K562 (cell line): Measurements from ENCODE around the gene PKLR. TPM values are rescaled to one million over a fixed set of nuclear protein-coding genes. Genes with fewer than 3 reads are reported as not detected.

ENCODE experiments used
- ATAC-seq: fragments of 200-7000 bp; cut with Tn5 transposase; 3 replicates; pipeline ENCODE4 v1.9.1; 2020; ENCODE audit warnings: moderate library complexity
- BruUV-seq: library from RNA; stranded (reverse); fragments of 400-500 nt; replicated peaks from 2 replicates; lab custom pipeline; 2021; lab: Mats Ljungman, UMichigan
- CTCF ChIA-PET: fragments of 300-600 bp; formaldehyde crosslinking; extraction: SDS; loops from one replicate; lab custom pipeline; 2021; ENCODE audit warnings: low intra/inter-chr PET ratio; lab: Yijun Ruan, JAX
- POLR2A ChIA-PET: fragments of 300-600, 350-650 bp; sonication (Branson Sonifier 250); formaldehyde crosslinking; extraction: SDS; loops from one replicate; lab custom pipeline; 2021; ENCODE audit warnings: antibody characterized with exemption, inconsistent platforms; lab: Yijun Ruan, JAX
- DNase-seq, 4 experiments: peaks; one replicate each; pipeline versions ENCODE4 v3.0.0 to v3.0.0-alpha.2; 2011 to 2018; ENCODE audit warnings: low spot score in 3 of 4, mixed read lengths in 3 of 4; ENCODE audit errors: extremely low read depth in 1 of 4
- FAIRE-seq: peaks from 2 replicates; lab custom pipeline; 2011; peaks lifted over from hg19 to GRCh38; lab: Jason Lieb, UNC
- H2AFZ ChIP-seq: 2 replicates; pipeline ENCODE4 v1.6.0; 2011; ENCODE audit warnings: low read depth, low read length, control low read depth, inconsistent platforms
- H3K27ac ChIP-seq: fragments of 200-600 bp; 3 replicates; pipeline ENCODE4 v1.8.0; 2011; ENCODE audit warnings: low read depth, mild to moderate bottlenecking, control low read depth, inconsistent platforms, low read length, moderate library complexity, mixed read lengths; ENCODE audit errors: extremely low read depth
- H3K27me3 ChIP-seq, 2 experiments: fragments of 300-600 bp in 1 of 2; 2 replicates in 1 of 2; 3 replicates in 1 of 2; pipeline versions ENCODE4 v1.6.0 to v1.8.0; 2011; ENCODE audit warnings: inconsistent platforms in 2 of 2, low read length in 2 of 2, mild to moderate bottlenecking in 1 of 2, mixed read lengths in 1 of 2, moderate library complexity in 1 of 2; ENCODE audit not compliant: control insufficient read depth in 2 of 2, insufficient read depth in 2 of 2
- H3K36me3 ChIP-seq: fragments of 300-600 bp; 3 replicates; pipeline ENCODE4 v1.8.0; 2011; ENCODE audit warnings: mild to moderate bottlenecking, low read length, inconsistent platforms; ENCODE audit not compliant: control insufficient read depth, insufficient read depth
- H3K4me1 ChIP-seq, 2 experiments: fragments of 200-600 bp in 1 of 2; replicated peaks in 1 of 2; 2 replicates in 1 of 2; 3 replicates in 1 of 2; pipeline versions ENCODE4 v1.5.1 to v1.8.0; 2011; ENCODE audit warnings: inconsistent platforms in 2 of 2, low read length in 2 of 2, mild to moderate bottlenecking in 1 of 2, mixed read lengths in 1 of 2, moderate library complexity in 1 of 2; ENCODE audit not compliant: control insufficient read depth in 2 of 2, insufficient read depth in 2 of 2
- H3K4me2 ChIP-seq: 2 replicates; pipeline ENCODE4 v1.6.1; 2011; ENCODE audit warnings: low read length, control low read depth, inconsistent platforms, mixed read lengths; ENCODE audit not compliant: insufficient read depth
- H3K4me3 ChIP-seq: fragments of 200-600 bp; sonication (generic), shearing (Covaris generic); 2 replicates; pipeline ENCODE4 v1.5.1; 2016; ENCODE audit warnings: control low read depth, inconsistent platforms
- H3K79me2 ChIP-seq: fragments of 200-600 bp; 3 replicates; pipeline ENCODE4 v1.8.0; 2011; ENCODE audit warnings: low read length, inconsistent platforms; ENCODE audit not compliant: control insufficient read depth, insufficient read depth
- H3K9ac ChIP-seq, 2 experiments: 2 replicates each; pipeline versions ENCODE4 v1.6.0 to v1.6.1; 2011; ENCODE audit warnings: low read depth in 2 of 2, low read length in 2 of 2, control low read depth in 1 of 2, inconsistent platforms in 1 of 2, mild to moderate bottlenecking in 1 of 2, mixed read lengths in 1 of 2; ENCODE audit not compliant: insufficient read depth in 1 of 2
- H3K9me1 ChIP-seq: one replicate; pipeline ENCODE4 v1.6.0; 2011; ENCODE audit warnings: inconsistent platforms, mild to moderate bottlenecking, low read length, moderate library complexity; ENCODE audit not compliant: control insufficient read depth, insufficient read depth
- H3K9me3 ChIP-seq: replicated peaks from 2 replicates; pipeline ENCODE4 v1.5.1; 2011; ENCODE audit warnings: low read depth, low read length, inconsistent platforms; ENCODE audit not compliant: control insufficient read depth, insufficient read depth
- H4K20me1 ChIP-seq: replicated peaks from 2 replicates; pipeline ENCODE4 v1.6.1; 2011; ENCODE audit warnings: low read length, inconsistent platforms, mixed read lengths; ENCODE audit not compliant: control insufficient read depth, insufficient read depth
- ZBTB33 ChIP-seq: sonication (generic); formaldehyde crosslinking; IDR thresholded peaks from 2 replicates; pipeline ENCODE4 v1.8.1; 2023; ENCODE audit warnings: mild to moderate bottlenecking, missing genetic modification reagents
- WGBS: fragments of 100-300 bp; shearing (Covaris generic); methylation state at CpG from one replicate; pipeline ENCODE4 v1.1.6; 2016; ENCODE audit warnings: low coverage, mixed read lengths; ENCODE audit not compliant: insufficient coverage; ENCODE audit errors: missing lambda C conversion rate; 5-methylcytosine and 5-hydroxymethylcytosine counted together
- in situ Hi-C: fragments of 300-500 bp; cut with MboI; formaldehyde crosslinking; loops from 4 replicates; pipeline ENCODE4 v1.15.0; 2018; ENCODE audit warnings: inconsistent platforms, mixed read lengths
- intact Hi-C: fragments of 100-400 bp; cut with micrococcal nuclease; formaldehyde crosslinking; loops from 2 replicates; pipeline ENCODE4 v1.14.2; 2022
- polyA plus RNA-seq, 8 experiments: library from polyadenylated mRNA; depleted of rRNA in 4 of 8; stranded (reverse) in 5 of 8; unstranded in 3 of 8; fragments of >200 nt; fragmentation: Nextera tagmentation in 2 of 8; fragmentation: Illumina TruSeq in 1 of 8; extraction: Ambion mirVana in 2 of 8; extraction: Trizol in 1 of 8; gene quantifications; 2 replicates each; pipeline versions ENCODE4 v1.2.1 to v1.2.3, GENCODE V29; 2011 to 2014; ENCODE audit warnings: inconsistent platforms in 1 of 8, missing spikeins in 1 of 8
- total RNA-seq, 7 experiments: library from RNA; depleted of rRNA in 6 of 7; stranded (reverse); fragments of >200 nt in 6 of 7; fragmentation: Illumina TruSeq in 2 of 7; extraction: Trizol in 2 of 7; gene quantifications; 2 replicates each; pipeline versions ENCODE4 v1.2.1 to v1.2.3, GENCODE V29; 2011 to 2021; ENCODE audit warnings: low replicate concordance in 1 of 7
- TF ChIP-seq, protein P1 (sequence below): IDR thresholded peaks from 2 replicates; pipeline ENCODE4 v1.6.1; 2011; ENCODE audit not compliant: insufficient read length; ENCODE audit errors: extremely low read depth

The PKLR gene
- total and polyA plus RNA-seq, 9 of the 15 experiments (the other 6 are each of a cell fraction or from before 2014, with no cell fraction given): 10.7 to 78.4 (median 38.2) TPM

GRCh38 chr1:155263067-155263466 lies 38.2 kb downstream of the PKLR start:
- no peak for FAIRE-seq
- 0 out of 4 replicates have a peak overlapping the region, but pooled peaks of 1 of the 2 experiments have one; percentile 83 for H3K9ac ChIP-seq
- no peak overlapping the region for H3K4me3 ChIP-seq
- BruUV-seq: no TSS peak
- DNase-seq: no peak
- ATAC-seq: no peak
- H3K79me2 ChIP-seq: peaks cover 21% of the 10 kb centered on the region
- H3K4me1 ChIP-seq: peaks cover 7 to 23% of the 10 kb centered on the region in 2 experiments; a peak in 4 of 5 replicates
- in situ Hi-C loops: no loop called here
- 78% methylated on average over 11 of the region's 11 CpGs for WGBS
- H4K20me1 ChIP-seq: no peaks in the 10 kb centered on the region
- ChIA-PET POLR2A (interaction anchor here (0.6 to 1.1 kb wide), 3 partner anchors 8 to 805 kb away, joined by 3 read pairs; partner anchors contain the start of gene ENTREP3), CTCF (no interaction called here)
- TF ChIP-seq, protein P1, sequence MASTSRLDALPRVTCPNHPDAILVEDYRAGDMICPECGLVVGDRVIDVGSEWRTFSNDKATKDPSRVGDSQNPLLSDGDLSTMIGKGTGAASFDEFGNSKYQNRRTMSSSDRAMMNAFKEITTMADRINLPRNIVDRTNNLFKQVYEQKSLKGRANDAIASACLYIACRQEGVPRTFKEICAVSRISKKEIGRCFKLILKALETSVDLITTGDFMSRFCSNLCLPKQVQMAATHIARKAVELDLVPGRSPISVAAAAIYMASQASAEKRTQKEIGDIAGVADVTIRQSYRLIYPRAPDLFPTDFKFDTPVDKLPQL: no peak
- peak; percentile 51; the same call in 1 of the 2 replicates for TF ChIP-seq ZBTB33 (CRISPR knock-in tag)
- no peaks in the 10 kb centered on the region for H3K27me3 ChIP-seq
- intact Hi-C loops: no loop called here
- no peaks in the 10 kb centered on the region for H3K9me3 ChIP-seq
- H3K9me1 ChIP-seq: peaks cover 3% of the 10 kb centered on the region
- peak overlapping the region; percentile 64; the same call in 2 of the 3 replicates for H3K27ac ChIP-seq
- no peak overlapping the region for H3K4me2 ChIP-seq
- peaks cover 74% of the 10 kb centered on the region for H3K36me3 ChIP-seq
- H2AFZ ChIP-seq: no peak overlapping the region
